Measurements from ENCODE around the gene USP48.

DNA sequence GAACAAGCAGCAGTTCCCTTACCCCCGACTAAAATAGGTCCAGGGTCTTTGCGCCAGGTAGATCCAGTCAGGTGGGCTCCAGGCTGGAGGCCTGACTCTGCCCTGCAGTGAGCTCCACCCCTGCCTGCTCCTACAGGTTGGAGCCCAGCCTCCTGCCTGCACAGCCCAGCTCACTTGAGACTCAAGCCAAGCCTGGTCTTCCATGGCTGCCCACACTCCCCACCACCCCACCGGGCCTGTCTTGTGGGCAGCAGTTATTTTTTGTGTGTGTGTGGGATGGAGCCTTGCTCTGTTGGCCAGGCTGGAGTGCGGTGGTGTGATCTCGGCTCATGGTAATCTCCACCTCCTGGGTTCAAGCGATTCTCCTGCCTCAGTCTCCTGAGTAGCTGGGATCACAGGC is 142.3 kb downstream of the USP48 start:
- TF ChIP-seq, protein P1, sequence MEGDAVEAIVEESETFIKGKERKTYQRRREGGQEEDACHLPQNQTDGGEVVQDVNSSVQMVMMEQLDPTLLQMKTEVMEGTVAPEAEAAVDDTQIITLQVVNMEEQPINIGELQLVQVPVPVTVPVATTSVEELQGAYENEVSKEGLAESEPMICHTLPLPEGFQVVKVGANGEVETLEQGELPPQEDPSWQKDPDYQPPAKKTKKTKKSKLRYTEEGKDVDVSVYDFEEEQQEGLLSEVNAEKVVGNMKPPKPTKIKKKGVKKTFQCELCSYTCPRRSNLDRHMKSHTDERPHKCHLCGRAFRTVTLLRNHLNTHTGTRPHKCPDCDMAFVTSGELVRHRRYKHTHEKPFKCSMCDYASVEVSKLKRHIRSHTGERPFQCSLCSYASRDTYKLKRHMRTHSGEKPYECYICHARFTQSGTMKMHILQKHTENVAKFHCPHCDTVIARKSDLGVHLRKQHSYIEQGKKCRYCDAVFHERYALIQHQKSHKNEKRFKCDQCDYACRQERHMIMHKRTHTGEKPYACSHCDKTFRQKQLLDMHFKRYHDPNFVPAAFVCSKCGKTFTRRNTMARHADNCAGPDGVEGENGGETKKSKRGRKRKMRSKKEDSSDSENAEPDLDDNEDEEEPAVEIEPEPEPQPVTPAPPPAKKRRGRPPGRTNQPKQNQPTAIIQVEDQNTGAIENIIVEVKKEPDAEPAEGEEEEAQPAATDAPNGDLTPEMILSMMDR (tag by site-specific recombination; IDR thresholded peaks at IDR 0.05), result no peak
- TF ChIP-seq, protein P2, sequence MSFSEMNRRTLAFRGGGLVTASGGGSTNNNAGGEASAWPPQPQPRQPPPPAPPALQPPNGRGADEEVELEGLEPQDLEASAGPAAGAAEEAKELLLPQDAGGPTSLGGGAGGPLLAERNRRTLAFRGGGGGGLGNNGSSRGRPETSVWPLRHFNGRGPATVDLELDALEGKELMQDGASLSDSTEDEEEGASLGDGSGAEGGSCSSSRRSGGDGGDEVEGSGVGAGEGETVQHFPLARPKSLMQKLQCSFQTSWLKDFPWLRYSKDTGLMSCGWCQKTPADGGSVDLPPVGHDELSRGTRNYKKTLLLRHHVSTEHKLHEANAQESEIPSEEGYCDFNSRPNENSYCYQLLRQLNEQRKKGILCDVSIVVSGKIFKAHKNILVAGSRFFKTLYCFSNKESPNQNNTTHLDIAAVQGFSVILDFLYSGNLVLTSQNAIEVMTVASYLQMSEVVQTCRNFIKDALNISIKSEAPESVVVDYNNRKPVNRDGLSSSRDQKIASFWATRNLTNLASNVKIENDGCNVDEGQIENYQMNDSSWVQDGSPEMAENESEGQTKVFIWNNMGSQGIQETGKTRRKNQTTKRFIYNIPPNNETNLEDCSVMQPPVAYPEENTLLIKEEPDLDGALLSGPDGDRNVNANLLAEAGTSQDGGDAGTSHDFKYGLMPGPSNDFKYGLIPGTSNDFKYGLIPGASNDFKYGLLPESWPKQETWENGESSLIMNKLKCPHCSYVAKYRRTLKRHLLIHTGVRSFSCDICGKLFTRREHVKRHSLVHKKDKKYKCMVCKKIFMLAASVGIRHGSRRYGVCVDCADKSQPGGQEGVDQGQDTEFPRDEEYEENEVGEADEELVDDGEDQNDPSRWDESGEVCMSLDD (tag by site-specific recombination; IDR thresholded peaks at IDR 0.05), result no peak
- TF ChIP-seq ZNF114 (tag by site-specific recombination; IDR thresholded peaks at IDR 0.05) (no peak), TRIM28 (IDR thresholded peaks at IDR 0.05; ENCODE audit: borderline replicate concordance, low read length) (no peak)
